ENCODE measurements around the gene ENO3. TPM values are rescaled to one million over a fixed set of nuclear protein-coding genes. Genes with fewer than 3 reads are reported as not detected.
A peak's percentile ranks its signal among the peaks of the same experiment; 100 is the strongest.

The ENO3 gene
- polyA plus RNA-seq, 1 of the 3 experiments (the other 2 are of a cell fraction) = 29.2 TPM

DNA sequence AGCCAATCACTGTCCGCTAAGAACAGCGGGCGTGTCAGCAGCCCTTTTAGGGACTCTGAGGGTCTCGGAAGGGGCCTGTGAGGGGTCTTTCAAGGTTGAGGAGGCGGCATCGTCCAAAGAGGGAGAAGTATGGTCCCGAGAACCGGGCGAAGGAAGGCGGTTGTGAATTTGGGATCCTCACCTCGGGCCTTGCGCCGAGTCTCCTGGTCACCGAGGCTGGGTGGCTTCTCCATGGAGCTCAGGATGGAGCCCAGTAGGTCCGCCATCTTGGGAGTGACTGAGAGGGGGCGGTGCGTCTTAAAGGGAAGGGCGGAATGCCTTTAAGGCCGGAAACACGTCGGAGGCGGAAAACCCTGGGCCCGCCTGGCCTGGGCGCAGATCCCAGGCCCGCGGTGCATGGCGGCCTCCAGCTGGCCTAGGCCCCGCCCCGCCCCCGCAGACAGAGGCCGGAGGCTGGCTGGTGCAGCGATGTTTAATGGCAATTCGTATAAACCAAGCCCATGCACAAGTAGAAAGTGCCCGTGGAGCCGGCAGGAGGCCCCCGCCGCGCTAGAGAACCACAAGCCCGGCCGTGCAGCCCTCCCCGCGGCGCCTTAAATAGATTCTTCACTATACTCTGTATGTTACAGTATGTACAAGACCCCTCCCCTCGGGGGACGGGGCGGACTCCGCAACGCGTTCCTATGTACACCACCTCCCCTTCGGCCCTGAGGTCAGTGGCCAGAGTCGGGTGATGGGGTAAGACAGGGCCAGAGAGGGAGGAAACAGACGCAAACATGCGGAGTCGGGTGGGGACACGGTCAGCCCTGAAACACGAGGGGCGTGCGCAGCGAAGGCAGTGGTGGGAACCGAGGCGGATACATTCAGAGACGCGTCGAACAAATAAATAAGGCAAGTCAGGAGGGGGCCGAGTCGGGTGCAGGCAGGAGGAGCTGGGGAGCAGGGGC lies 16.9 kb downstream of the ENO3 start, which contains the start of gene SPAG7 (continued):
- TF ChIP-seq IRF3 (IDR thresholded peaks at IDR 0.05; ENCODE audit: low read depth, low read length) (no peak), RXRA (IDR thresholded peaks at IDR 0.05; ENCODE audit: borderline replicate concordance, low read depth) (no peak), TCF12 (IDR thresholded peaks at IDR 0.05) (no peak), ZBTB33 (IDR thresholded peaks at IDR 0.05; ENCODE audit: borderline replicate concordance, low read depth) (no peak), MXI1 (IDR thresholded peaks at IDR 0.05; ENCODE audit: low read depth, low read length) (peak; percentile 62), RFX5 (IDR thresholded peaks at IDR 0.05; ENCODE audit: low read length) (no peak), ELF1 (IDR thresholded peaks at IDR 0.05) (0 out of 2 replicates have a peak, but pooled peaks have one; percentile 22)
- TF ChIP-seq, protein P1, sequence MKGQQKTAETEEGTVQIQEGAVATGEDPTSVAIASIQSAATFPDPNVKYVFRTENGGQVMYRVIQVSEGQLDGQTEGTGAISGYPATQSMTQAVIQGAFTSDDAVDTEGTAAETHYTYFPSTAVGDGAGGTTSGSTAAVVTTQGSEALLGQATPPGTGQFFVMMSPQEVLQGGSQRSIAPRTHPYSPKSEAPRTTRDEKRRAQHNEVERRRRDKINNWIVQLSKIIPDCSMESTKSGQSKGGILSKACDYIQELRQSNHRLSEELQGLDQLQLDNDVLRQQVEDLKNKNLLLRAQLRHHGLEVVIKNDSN (IDR thresholded peaks at IDR 0.05; ENCODE audit: borderline replicate concordance, low read depth) = no peak

DNA sequence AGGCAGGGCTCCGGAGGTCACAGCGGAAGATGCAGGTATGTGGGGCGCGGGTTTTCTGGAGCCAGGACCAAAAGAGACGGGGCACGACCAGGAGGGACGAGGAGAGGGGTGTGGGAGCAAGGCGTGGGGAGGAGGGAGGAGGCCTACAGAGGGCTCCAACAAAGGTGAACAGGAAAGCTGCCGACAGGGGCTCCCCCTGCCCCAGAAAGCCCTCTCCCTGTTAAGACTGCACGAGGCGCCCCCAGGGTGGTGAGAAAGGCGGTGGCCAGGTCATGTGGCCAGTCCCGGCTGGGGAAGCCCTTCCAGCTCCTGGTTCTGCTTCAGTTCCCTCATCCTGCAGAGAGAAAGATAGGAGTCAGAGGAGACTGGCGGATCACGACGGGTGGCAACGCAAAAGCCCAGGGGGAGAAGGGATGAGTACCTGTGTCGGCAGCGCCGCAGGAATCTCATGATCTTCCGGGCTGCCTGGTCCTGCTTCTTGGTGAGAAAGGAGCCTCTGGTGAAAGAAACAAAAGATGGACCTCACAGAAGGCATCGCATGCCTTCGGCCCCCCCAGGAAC lies 17.6 kb downstream of the ENO3 start:
- no peaks in the 10 kb centered on the region for H3K9me3 ChIP-seq
- H3F3A ChIP-seq (replicated peaks; ENCODE audit: insufficient read depth) = peaks cover 23% of the 10 kb centered on the region
- DNase-seq = peak; percentile 62
- 31% methylated on average over 23 of the region's 23 CpGs for WGBS (ENCODE audit: low lambda C conversion rate)
- CTCF ChIA-PET = interaction anchor here (0.8 to 6.6 kb wide), 9 partner anchors 11 to 94 kb away, joined by 3 to 52 read pairs (median 4); partner anchors contain the start of genes CAMTA2, CHRNE, ENO3 and SLC25A11
- peaks cover 16 to 24% of the 10 kb centered on the region in 2 experiments; a peak in 3 of 4 replicates for H3K4me1 ChIP-seq (ENCODE audit: control insufficient read depth in 1 of 2, insufficient read depth in 2 of 2, low read depth in 1 of 2, low read length in 1 of 2)
- POLR2A ChIA-PET = interaction anchor here (1.5 to 4.2 kb wide), 4 partner anchors 16 to 29 kb away, joined by 3 to 56 read pairs (median 34); partner anchors contain the start of genes ENO3, INCA1, KIF1C and PFN1
- no peaks in the 10 kb centered on the region for H3K9me2 ChIP-seq
- no peaks in the 10 kb centered on the region for H3K27me3 ChIP-seq (ENCODE audit: insufficient read depth)
- H3K79me2 ChIP-seq (ENCODE audit: insufficient read depth) = peaks cover 48% of the 10 kb centered on the region
- TF ChIP-seq, protein P2, sequence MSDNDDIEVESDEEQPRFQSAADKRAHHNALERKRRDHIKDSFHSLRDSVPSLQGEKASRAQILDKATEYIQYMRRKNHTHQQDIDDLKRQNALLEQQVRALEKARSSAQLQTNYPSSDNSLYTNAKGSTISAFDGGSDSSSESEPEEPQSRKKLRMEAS (IDR thresholded peaks at IDR 0.05; ENCODE audit: low read depth) = no peak
- TF ChIP-seq, protein P3, sequence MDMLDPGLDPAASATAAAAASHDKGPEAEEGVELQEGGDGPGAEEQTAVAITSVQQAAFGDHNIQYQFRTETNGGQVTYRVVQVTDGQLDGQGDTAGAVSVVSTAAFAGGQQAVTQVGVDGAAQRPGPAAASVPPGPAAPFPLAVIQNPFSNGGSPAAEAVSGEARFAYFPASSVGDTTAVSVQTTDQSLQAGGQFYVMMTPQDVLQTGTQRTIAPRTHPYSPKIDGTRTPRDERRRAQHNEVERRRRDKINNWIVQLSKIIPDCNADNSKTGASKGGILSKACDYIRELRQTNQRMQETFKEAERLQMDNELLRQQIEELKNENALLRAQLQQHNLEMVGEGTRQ (IDR thresholded peaks at IDR 0.05; ENCODE audit: borderline replicate concordance, low read depth, low read length) = no peak
- TF ChIP-seq CTCF (IDR thresholded peaks at IDR 0.05) (no peak), GATA2 (CRISPR knock-in tag; IDR thresholded peaks at IDR 0.05) (no peak), SIN3A (IDR thresholded peaks at IDR 0.05; ENCODE audit: borderline replicate concordance, low read depth, low read length) (0 out of 2 replicates have a peak, but pooled peaks have one; percentile 10), EZH2phosphoT487 (IDR thresholded peaks at IDR 0.05; ENCODE audit: borderline replicate concordance, low read depth) (no peak)
- TF ChIP-seq, protein P1 (IDR thresholded peaks at IDR 0.05; ENCODE audit: borderline replicate concordance, low read depth) = 0 out of 2 replicates have a peak, but pooled peaks have one; percentile 32
- TF ChIP-seq, protein P4, sequence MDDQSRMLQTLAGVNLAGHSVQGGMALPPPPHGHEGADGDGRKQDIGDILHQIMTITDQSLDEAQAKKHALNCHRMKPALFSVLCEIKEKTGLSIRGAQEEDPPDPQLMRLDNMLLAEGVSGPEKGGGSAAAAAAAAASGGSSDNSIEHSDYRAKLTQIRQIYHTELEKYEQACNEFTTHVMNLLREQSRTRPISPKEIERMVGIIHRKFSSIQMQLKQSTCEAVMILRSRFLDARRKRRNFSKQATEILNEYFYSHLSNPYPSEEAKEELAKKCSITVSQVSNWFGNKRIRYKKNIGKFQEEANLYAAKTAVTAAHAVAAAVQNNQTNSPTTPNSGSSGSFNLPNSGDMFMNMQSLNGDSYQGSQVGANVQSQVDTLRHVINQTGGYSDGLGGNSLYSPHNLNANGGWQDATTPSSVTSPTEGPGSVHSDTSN (IDR thresholded peaks at IDR 0.05) = no peak
- peaks cover 11 to 18% of the 10 kb centered on the region in 2 experiments for H3K36me3 ChIP-seq (replicated peaks in 1 of 2; ENCODE audit: control insufficient read depth in 1 of 2, insufficient read depth in 2 of 2, low read length in 1 of 2)
- H3K27ac ChIP-seq (ENCODE audit: low read depth in 2 of 2, low read length in 1 of 2) = peak overlapping the region; percentile 93 to 96
- no peaks in the 10 kb centered on the region for H4K20me1 ChIP-seq (ENCODE audit: insufficient read depth)
- H2AFZ ChIP-seq (ENCODE audit: low read depth) = no peak overlapping the region
- H3K4me2 ChIP-seq = peak overlapping the region; percentile 97
- peak overlapping the region; percentile 77 for H3K9ac ChIP-seq
- peak overlapping the region; percentile 59 to 72 for H3K4me3 ChIP-seq (ENCODE audit: low read depth in 2 of 2, low read length in 1 of 2)
